SK-N-SH treated with all-trans-retinoic acid at 6 μM for 48 hours (cell line): ENCODE data around the gene PHF13.

ENCODE experiments used
- RARB ChIP-seq: fragments of 250-450 bp; sonication (Bioruptor Pico); IDR thresholded peaks from 2 replicates; pipeline ENCODE4 v1.8.0; 2021; ENCODE audit warnings: mild to moderate bottlenecking, moderate library complexity
- ZFP3 ChIP-seq: fragments of 250-450 bp; sonication (Bioruptor Pico); IDR thresholded peaks from 2 replicates; pipeline ENCODE4 v1.5.0; 2020; ENCODE audit warnings: mild to moderate bottlenecking, moderate library complexity
- ZNF8 ChIP-seq: fragments of 450-650 bp; formaldehyde crosslinking; IDR thresholded peaks from 2 replicates; pipeline ENCODE4 v1.5.0; 2020; ENCODE audit warnings: mild to moderate bottlenecking, moderate library complexity
- TF ChIP-seq, protein P1 (sequence below): fragments of 250-450 bp; sonication (Bioruptor Pico); IDR thresholded peaks from 2 replicates; pipeline ENCODE4 v1.5.1; 2020; ENCODE audit warnings: low read depth, mild to moderate bottlenecking, moderate library complexity
- TF ChIP-seq, protein P2 (sequence below): fragments of 250-450 bp; sonication (Bioruptor Pico); IDR thresholded peaks from 2 replicates; pipeline ENCODE4 v1.5.0; 2020; ENCODE audit warnings: mild to moderate bottlenecking, moderate library complexity
- TF ChIP-seq, protein P3 (sequence below): fragments of 250-450 bp; sonication (Bioruptor Pico); IDR thresholded peaks from 2 replicates; pipeline ENCODE4 v1.8.0; 2020; ENCODE audit warnings: mild to moderate bottlenecking, moderate library complexity, borderline replicate concordance
- TF ChIP-seq, protein P4 (sequence below): fragments of 250-450 bp; sonication (Bioruptor Pico); IDR thresholded peaks from 2 replicates; pipeline ENCODE4 v1.8.0; 2021; ENCODE audit warnings: low read depth, mild to moderate bottlenecking, moderate library complexity, borderline replicate concordance

DNA sequence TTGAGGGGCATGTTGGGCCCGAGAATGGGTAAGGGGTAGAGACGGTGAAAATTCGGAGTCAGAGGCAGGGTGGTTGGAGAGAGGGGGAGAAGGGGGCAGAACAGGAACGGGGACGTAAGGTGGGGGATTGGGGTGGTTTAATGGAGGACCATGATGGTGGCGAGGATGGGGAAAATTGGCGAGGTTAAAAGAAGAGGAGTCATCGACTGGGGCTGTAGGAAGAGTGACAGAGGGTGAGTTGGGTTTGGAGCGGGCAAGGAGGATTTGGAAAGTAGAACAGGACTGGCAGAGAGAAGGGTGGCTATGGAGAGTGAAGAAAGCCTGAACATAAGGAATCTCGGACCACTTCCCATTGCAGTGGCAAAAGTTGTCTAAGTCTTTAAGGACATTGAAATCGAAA, 44.5 kb upstream of the PHF13 start:
- TF ChIP-seq ZNF8 (CRISPR knock-in tag) = no peak
- TF ChIP-seq, protein P1, sequence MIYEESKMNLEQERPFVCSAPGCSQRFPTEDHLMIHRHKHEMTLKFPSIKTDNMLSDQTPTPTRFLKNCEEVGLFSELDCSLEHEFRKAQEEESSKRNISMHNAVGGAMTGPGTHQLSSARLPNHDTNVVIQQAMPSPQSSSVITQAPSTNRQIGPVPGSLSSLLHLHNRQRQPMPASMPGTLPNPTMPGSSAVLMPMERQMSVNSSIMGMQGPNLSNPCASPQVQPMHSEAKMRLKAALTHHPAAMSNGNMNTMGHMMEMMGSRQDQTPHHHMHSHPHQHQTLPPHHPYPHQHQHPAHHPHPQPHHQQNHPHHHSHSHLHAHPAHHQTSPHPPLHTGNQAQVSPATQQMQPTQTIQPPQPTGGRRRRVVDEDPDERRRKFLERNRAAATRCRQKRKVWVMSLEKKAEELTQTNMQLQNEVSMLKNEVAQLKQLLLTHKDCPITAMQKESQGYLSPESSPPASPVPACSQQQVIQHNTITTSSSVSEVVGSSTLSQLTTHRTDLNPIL (CRISPR knock-in tag) = no peak
- TF ChIP-seq, protein P2, sequence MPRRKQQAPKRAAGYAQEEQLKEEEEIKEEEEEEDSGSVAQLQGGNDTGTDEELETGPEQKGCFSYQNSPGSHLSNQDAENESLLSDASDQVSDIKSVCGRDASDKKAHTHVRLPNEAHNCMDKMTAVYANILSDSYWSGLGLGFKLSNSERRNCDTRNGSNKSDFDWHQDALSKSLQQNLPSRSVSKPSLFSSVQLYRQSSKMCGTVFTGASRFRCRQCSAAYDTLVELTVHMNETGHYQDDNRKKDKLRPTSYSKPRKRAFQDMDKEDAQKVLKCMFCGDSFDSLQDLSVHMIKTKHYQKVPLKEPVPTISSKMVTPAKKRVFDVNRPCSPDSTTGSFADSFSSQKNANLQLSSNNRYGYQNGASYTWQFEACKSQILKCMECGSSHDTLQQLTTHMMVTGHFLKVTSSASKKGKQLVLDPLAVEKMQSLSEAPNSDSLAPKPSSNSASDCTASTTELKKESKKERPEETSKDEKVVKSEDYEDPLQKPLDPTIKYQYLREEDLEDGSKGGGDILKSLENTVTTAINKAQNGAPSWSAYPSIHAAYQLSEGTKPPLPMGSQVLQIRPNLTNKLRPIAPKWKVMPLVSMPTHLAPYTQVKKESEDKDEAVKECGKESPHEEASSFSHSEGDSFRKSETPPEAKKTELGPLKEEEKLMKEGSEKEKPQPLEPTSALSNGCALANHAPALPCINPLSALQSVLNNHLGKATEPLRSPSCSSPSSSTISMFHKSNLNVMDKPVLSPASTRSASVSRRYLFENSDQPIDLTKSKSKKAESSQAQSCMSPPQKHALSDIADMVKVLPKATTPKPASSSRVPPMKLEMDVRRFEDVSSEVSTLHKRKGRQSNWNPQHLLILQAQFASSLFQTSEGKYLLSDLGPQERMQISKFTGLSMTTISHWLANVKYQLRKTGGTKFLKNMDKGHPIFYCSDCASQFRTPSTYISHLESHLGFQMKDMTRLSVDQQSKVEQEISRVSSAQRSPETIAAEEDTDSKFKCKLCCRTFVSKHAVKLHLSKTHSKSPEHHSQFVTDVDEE (CRISPR knock-in tag) = no peak
- TF ChIP-seq, protein P3, sequence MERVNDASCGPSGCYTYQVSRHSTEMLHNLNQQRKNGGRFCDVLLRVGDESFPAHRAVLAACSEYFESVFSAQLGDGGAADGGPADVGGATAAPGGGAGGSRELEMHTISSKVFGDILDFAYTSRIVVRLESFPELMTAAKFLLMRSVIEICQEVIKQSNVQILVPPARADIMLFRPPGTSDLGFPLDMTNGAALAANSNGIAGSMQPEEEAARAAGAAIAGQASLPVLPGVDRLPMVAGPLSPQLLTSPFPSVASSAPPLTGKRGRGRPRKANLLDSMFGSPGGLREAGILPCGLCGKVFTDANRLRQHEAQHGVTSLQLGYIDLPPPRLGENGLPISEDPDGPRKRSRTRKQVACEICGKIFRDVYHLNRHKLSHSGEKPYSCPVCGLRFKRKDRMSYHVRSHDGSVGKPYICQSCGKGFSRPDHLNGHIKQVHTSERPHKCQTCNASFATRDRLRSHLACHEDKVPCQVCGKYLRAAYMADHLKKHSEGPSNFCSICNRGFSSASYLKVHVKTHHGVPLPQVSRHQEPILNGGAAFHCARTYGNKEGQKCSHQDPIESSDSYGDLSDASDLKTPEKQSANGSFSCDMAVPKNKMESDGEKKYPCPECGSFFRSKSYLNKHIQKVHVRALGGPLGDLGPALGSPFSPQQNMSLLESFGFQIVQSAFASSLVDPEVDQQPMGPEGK (CRISPR knock-in tag) = no peak
- TF ChIP-seq, protein P4, sequence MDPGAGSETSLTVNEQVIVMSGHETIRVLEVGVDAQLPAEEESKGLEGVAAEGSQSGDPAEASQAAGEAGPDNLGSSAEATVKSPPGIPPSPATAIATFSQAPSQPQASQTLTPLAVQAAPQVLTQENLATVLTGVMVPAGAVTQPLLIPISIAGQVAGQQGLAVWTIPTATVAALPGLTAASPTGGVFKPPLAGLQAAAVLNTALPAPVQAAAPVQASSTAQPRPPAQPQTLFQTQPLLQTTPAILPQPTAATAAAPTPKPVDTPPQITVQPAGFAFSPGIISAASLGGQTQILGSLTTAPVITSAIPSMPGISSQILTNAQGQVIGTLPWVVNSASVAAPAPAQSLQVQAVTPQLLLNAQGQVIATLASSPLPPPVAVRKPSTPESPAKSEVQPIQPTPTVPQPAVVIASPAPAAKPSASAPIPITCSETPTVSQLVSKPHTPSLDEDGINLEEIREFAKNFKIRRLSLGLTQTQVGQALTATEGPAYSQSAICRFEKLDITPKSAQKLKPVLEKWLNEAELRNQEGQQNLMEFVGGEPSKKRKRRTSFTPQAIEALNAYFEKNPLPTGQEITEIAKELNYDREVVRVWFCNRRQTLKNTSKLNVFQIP (CRISPR knock-in tag) = no peak
- no peak for TF ChIP-seq RARB (CRISPR knock-in tag)
- TF ChIP-seq ZFP3 (CRISPR knock-in tag) = no peak
